ENCODE data around the gene FAM169A. TPM values are rescaled to one million over a fixed set of nuclear protein-coding genes. Genes with fewer than 3 reads are reported as not detected.
"Not testable (repeated sequence)": the region's sequence is repeated elsewhere in the genome, so short reads cannot be mapped to it uniquely, and the experiment has no call there.

FAM169A gene
- total and polyA plus RNA-seq, 12 donors, result 1.7 to 36.4 (median 7.4) TPM

DNA sequence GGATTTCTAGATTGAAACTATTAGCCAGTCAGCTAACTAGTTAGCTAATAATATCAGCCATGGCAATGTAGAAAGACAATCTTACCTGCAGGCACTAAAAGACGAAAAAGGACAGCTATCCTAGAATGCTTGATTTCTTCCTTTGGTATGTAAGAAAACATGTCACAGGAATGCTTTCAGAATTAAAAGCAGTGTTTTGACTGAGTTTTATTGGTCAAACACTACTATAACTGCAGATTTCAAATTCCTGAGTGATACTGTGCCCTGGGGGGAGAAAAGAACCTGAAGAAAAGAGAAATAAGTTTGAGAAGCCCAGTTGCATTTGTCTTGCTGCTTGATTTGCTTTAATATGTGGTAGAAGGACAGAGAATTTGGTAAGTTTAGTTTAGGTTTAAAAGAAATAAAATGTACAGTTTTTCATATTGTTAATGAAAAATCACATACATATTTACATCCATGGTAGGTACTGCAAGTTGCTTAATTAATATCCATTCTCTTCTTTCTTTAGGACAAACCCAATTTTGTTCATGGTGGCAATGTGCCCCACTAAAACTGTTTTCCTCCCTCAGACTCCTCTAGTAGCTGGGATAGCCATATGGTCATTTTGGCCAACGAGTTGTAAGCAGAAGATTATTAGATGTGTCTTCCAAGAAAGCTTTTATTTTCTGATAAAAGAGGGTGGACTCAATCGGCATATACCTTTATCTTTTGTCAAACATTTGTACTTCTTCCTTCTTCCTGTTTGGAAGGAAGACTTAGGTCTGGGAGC lies 4.3 kb upstream of the FAM169A start:
- Histone ChIP-seq H3K4me3 (no peak overlapping the region), H3K4me1 (replicated peaks in 1 of 2) (peaks cover 0 to 2% of the 10 kb centered on the region in 2 donors), H3K27me3 (no peaks in the 10 kb centered on the region), H3K9me3 (replicated peaks in 1 of 3) (no peaks in the 10 kb centered on the region), H3K36me3 (replicated peaks in 1 of 2) (no peaks in the 10 kb centered on the region), H3K27ac (no peak overlapping the region)
- TF ChIP-seq POLR2A (IDR thresholded peaks at IDR 0.05) (no peak), CTCF (IDR thresholded peaks at IDR 0.05) (no peak)
- WGBS, 4 donors, result 69 to 82% (median 79%) methylated on average over 3 of the region's 3 CpGs
- intact Hi-C loops (cut with DNase I), result no loop called here
- no peak for DNase-seq

DNA sequence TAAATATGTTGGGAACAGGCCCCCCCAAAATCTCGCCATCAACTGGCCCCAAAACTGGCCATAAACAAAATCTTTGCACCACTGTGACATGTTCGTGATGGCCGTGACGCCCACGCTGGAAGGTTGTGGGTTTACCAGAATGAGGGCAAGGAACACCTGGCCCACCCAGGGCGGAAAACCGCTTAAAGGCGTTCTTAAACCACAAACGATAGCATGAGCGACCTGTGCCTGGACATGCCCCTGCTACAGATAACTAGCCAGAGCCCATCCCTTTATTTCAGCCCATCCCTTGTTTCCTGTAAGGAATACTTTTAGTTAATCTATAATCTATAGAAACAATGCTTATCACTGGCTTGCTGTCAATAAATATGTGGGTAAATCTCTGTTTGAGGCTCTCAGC lies 3.2 kb upstream of the FAM169A start:
- DNase-seq; H3K27me3 ChIP-seq; H3K36me3 ChIP-seq (replicated peaks in 1 of 2); H3K9me3 ChIP-seq (replicated peaks in 1 of 3); H3K27ac ChIP-seq; H3K4me3 ChIP-seq; intact Hi-C loops (cut with DNase I); H3K4me1 ChIP-seq (replicated peaks in 1 of 2): not testable (repeated sequence)
- 83 to 89% (median 85%) methylated on average over 10 of the region's 10 CpGs for WGBS, 4 donors

DNA sequence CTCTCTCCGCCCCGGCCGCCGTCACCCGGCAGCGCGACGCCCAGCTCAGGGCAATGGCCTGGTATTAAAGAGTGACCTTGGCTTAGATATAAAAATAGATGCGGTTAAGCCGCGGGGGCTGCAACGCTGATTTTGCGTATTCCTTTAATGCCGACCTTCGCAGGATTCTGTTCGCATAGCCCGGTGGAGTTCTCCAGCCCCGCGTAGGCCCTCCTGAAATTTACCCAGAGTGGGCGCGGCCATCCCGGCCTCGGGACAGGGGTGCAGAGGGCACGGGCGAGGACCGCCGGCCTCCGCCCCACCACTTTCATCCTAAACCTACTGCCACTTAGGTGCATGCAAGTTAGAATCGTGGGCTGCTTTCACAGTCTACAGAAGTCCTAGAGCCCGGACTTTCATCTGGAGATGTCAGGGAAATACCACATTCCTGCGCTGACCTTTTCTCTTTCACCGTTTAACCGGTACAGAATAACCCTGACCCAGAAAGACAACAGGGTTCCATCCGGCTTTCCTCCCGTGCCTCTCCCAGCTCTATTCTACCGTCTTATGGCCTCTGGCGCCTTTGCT lies 492 bp upstream of the FAM169A start:
- intact Hi-C loops (cut with DNase I), result no loop called here
- TF ChIP-seq CTCF (IDR thresholded peaks at IDR 0.05) (no peak), POLR2A (IDR thresholded peaks at IDR 0.05) (no peak)
- no peaks in the 10 kb centered on the region for H3K27me3 ChIP-seq
- peak overlapping the region in 3 of 5 donors; percentile 8 to 80 (median 71) for H3K27ac ChIP-seq
- H3K9me3 ChIP-seq (replicated peaks in 1 of 3), result no peaks in the 10 kb centered on the region
- DNase-seq, result peak in 3 of 7 donors; percentile 8 to 26 (median 25)
- WGBS, 4 donors, result 8 to 24% (median 15%) methylated on average over 10 to 37 of the region's 37 CpGs
- no peaks in the 10 kb centered on the region for H3K36me3 ChIP-seq (replicated peaks in 1 of 2)
- H3K4me3 ChIP-seq, result peak overlapping the region in 2 of 4 donors; percentile 33 to 93
- H3K4me1 ChIP-seq (replicated peaks in 1 of 2), result peaks cover 0 to 5% of the 10 kb centered on the region in 2 donors

GRCh38 chr5:74865256-74865803 lies 857 bp downstream of the FAM169A start:
- no peak for DNase-seq
- Histone ChIP-seq H3K27me3 (no peaks in the 10 kb centered on the region), H3K9me3 (replicated peaks in 1 of 3) (no peaks in the 10 kb centered on the region), H3K4me3 (peak overlapping the region in 3 of 4 donors; percentile 1 to 93 (median 33)), H3K27ac (peak overlapping the region in 3 of 5 donors; percentile 13 to 80 (median 71)), H3K4me1 (replicated peaks in 1 of 2) (peaks cover 0 to 5% of the 10 kb centered on the region in 2 donors), H3K36me3 (replicated peaks in 1 of 2) (no peaks in the 10 kb centered on the region)
- intact Hi-C loops (cut with DNase I), result no loop called here
- WGBS, 4 donors, result 12 to 26% (median 17%) methylated on average over 20 to 23 of the region's 23 CpGs
- TF ChIP-seq CTCF (IDR thresholded peaks at IDR 0.05) (no peak), POLR2A (IDR thresholded peaks at IDR 0.05) (no peak)

Measured in adrenal gland (tissue), 12 donors.